ENCODE data around the gene BMP2K.

BMP2K gene

GRCh38 chr4:78766650-78767049 lies 9.5 kb upstream of the BMP2K start:
- H3K27ac ChIP-seq (ENCODE audit: low read depth, low read length): no peak overlapping the region
- H3K9me3 ChIP-seq (ENCODE audit: control insufficient read depth, insufficient read depth, low read length): no peaks in the 10 kb centered on the region
- TF ChIP-seq EZH2phosphoT487 (IDR thresholded peaks at IDR 0.05; ENCODE audit: borderline replicate concordance, low read length) (no peak), CTCF (IDR thresholded peaks at IDR 0.05; ENCODE audit: low read depth, low read length, poor library complexity, severe bottlenecking) (no peak)
- no peaks in the 10 kb centered on the region for H3K79me2 ChIP-seq (ENCODE audit: control insufficient read depth, low read length)
- H3K36me3 ChIP-seq (ENCODE audit: control insufficient read depth, low read length): no peaks in the 10 kb centered on the region
- H3F3A ChIP-seq (ENCODE audit: control insufficient read depth, insufficient read depth): peaks cover 3% of the 10 kb centered on the region; the same call in 1 of the 2 replicates
- peak overlapping the region; percentile 73 for H3K4me2 ChIP-seq (ENCODE audit: low read length)
- peak overlapping the region; percentile 37 for H3K4me3 ChIP-seq (ENCODE audit: low read length)
- H3K9me2 ChIP-seq (replicated peaks; ENCODE audit: control insufficient read depth, low read length): no peaks in the 10 kb centered on the region
- H3K27me3 ChIP-seq (ENCODE audit: control insufficient read depth, low read length): no peaks in the 10 kb centered on the region
- no peaks in the 10 kb centered on the region for H4K20me1 ChIP-seq (ENCODE audit: control insufficient read depth, insufficient read depth, low read depth, low read length)
- H3K4me1 ChIP-seq (ENCODE audit: control insufficient read depth, low read length): peaks cover 29% of the 10 kb centered on the region

DNA sequence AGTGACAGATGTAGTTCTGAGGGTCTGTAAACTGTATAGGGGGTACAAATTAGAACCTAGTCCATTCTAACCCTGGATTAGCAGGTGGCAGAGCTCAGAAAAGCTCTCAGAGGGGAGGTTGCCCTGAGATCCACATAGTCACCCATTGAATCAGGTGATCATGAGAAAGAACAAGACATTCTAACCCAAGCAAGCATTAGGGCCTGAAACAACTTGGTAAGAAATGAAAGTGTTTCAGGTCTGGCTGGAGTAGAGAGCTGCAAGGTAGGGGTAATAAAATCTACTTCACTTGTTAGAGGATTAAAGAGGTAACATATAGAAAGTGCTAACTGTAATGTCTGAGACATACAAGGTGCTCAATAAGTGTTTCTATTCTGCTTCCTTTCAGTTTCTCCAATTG lies 8.8 kb upstream of the BMP2K start:
- TF ChIP-seq EZH2phosphoT487 (IDR thresholded peaks at IDR 0.05; ENCODE audit: borderline replicate concordance, low read length): no peak
- no peak for TF ChIP-seq CTCF (IDR thresholded peaks at IDR 0.05; ENCODE audit: low read depth, low read length, poor library complexity, severe bottlenecking)
- Histone ChIP-seq H3K79me2 (ENCODE audit: control insufficient read depth, low read length) (no peaks in the 10 kb centered on the region), H3F3A (ENCODE audit: control insufficient read depth, insufficient read depth) (peaks cover 3% of the 10 kb centered on the region; the same call in 1 of the 2 replicates), H3K27me3 (ENCODE audit: control insufficient read depth, low read length) (no peaks in the 10 kb centered on the region), H3K4me3 (ENCODE audit: low read length) (no peak overlapping the region), H3K9me2 (replicated peaks; ENCODE audit: control insufficient read depth, low read length) (no peaks in the 10 kb centered on the region), H4K20me1 (ENCODE audit: control insufficient read depth, insufficient read depth, low read depth, low read length) (no peaks in the 10 kb centered on the region), H3K36me3 (ENCODE audit: control insufficient read depth, low read length) (no peaks in the 10 kb centered on the region), H3K4me1 (ENCODE audit: control insufficient read depth, low read length) (peaks cover 29% of the 10 kb centered on the region), H3K9me3 (ENCODE audit: control insufficient read depth, insufficient read depth, low read length) (no peaks in the 10 kb centered on the region), H3K27ac (ENCODE audit: low read depth, low read length) (no peak overlapping the region), H3K4me2 (ENCODE audit: low read length) (no peak overlapping the region)

DNA sequence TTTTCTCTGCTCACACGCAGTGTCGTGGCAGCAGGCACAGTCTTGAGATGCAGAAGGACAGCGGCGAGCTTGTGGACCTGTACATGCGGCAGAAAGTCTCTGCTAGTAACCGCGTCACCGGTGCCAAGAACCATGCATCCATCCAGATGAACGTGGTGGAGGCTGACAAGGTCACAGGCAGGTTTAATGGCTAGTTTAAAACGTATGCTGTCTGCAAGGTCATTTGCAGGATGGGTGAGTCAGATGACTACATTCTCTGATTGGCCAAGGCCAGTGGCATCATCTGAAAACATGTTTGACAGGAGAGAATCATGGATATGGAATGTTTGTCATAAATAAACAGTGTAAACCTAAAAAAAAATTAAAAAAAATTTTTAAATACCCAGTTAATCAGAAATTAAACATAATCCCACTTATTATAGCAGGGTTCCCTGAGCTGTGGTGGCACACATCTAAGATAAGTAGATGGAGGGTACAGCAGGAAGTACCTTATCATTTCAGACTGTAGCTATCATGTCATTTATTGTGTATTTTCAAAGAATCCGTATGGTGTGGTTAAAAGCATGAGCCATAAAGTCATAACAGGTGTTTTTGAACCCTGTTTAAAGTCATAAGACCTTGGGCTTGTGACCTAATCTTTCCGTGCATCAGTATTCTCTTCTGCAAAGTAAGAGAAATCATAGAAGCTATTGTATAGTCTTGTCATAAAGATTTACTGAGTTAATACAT lies 7.5 kb upstream of the BMP2K start:
- Histone ChIP-seq H3K27me3 (ENCODE audit: control insufficient read depth, low read length) (no peaks in the 10 kb centered on the region), H4K20me1 (ENCODE audit: control insufficient read depth, insufficient read depth, low read depth, low read length) (no peaks in the 10 kb centered on the region), H3F3A (ENCODE audit: control insufficient read depth, insufficient read depth) (no peaks in the 10 kb centered on the region), H3K4me1 (ENCODE audit: control insufficient read depth, low read length) (peaks cover 29% of the 10 kb centered on the region), H3K27ac (ENCODE audit: low read depth, low read length) (no peak overlapping the region), H3K36me3 (ENCODE audit: control insufficient read depth, low read length) (no peaks in the 10 kb centered on the region), H3K4me2 (ENCODE audit: low read length) (no peak overlapping the region), H3K9me2 (replicated peaks; ENCODE audit: control insufficient read depth, low read length) (no peaks in the 10 kb centered on the region), H3K4me3 (ENCODE audit: low read length) (no peak overlapping the region), H3K79me2 (ENCODE audit: control insufficient read depth, low read length) (no peaks in the 10 kb centered on the region), H3K9me3 (ENCODE audit: control insufficient read depth, insufficient read depth, low read length) (no peaks in the 10 kb centered on the region)
- no peak for TF ChIP-seq EZH2phosphoT487 (IDR thresholded peaks at IDR 0.05; ENCODE audit: borderline replicate concordance, low read length)
- no peak for TF ChIP-seq CTCF (IDR thresholded peaks at IDR 0.05; ENCODE audit: low read depth, low read length, poor library complexity, severe bottlenecking)

Data from DOHH2 (cell line).